GM19099 (cell line): ENCODE results near the gene PPP1R14B.
A peak's percentile ranks its signal among the peaks of the same experiment; 100 is the strongest.

ENCODE experiments used
- POLR2A ChIP-seq: IDR thresholded peaks from 3 replicates; pipeline ENCODE4 v1.6.1; 2011; ENCODE audit warnings: low read depth; ENCODE audit not compliant: insufficient read length; ENCODE audit errors: extremely low read depth

PPP1R14B gene

DNA sequence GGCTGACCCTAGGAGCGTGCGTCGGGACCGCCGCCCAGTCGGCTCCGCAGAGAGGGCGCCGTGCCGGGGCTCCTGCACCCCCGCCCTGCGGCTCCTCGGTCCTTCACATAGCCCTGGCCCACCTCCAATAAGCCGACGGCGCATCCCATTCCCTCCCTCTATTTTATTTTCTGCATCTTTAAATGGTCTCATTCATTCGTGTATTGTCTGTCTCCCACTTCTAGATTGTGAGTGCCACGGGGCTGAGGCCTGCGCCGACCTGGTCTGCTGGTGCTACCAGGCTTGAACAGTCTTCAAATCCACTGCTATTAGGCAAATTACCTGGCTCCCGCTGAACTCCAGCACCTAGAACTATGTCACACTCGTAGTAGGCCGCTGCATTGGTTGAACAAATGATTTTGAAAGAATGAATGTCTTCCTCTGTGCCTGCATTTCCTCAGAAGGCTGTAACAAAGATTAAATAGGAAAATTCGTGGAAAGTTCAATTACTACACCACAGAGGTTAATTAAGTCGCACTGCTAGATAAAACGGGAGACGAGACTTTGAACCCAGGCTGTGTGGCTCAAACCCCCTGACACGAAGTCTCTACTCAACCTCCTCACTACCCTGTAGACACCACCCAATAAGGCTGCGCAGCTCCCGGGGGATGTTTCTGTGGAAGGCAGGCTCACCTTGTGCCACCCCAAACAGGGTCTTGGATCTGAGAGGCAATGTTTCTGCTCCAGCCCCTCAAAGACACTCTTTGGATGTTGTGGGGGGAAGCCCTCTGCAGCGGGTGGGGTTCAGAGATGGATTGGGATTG is 1.2 kb upstream of the PPP1R14B start:
- TF ChIP-seq POLR2A: no peak

DNA sequence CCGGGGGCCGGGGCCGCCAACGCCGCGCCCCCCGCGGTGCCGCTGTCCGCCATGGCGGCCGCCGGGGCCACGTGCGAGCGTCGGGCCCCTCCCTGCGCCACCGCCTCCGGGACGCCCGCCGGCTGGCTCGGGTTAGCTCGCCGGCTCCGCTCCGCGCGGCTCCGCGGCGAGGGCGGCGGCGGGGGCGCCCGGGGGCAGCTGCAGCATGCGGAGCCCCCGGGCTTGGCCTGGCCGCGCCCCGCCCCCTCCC is 197 bp downstream of the PPP1R14B start:
- peak; percentile 4 for TF ChIP-seq POLR2A

GRCh38 chr11:64245797-64246620 is 734 bp downstream of the PPP1R14B start:
- TF ChIP-seq POLR2A: peak; percentile 1

DNA sequence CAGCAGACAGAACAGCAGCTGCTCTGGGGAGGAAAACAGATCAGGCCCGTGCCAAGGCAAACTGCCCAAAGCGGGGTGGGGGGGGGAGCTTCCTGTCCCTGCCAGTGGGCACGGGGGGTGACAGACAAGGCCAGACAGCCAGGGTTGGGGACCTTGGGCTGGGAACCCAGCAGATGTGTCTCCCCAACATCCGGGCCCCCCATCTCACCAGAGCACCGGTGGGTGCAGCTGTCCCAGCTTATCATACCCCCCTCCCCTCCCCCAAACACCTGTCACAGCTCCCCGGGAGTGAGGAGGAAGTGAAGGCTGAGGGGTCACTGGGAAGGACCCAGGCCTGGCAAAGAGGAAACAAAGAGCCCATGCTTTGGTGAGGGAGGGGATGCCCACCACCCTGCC is 1.3 kb downstream of the PPP1R14B start:
- TF ChIP-seq POLR2A: no peak

- TF ChIP-seq POLR2A: peak; percentile 13
Observed at GRCh38 chr11:64244966-64245365, 1.8 kb downstream of the PPP1R14B start.

GRCh38 chr11:64244107-64244506 is 2.6 kb downstream of the PPP1R14B start:
- no peak for TF ChIP-seq POLR2A

DNA sequence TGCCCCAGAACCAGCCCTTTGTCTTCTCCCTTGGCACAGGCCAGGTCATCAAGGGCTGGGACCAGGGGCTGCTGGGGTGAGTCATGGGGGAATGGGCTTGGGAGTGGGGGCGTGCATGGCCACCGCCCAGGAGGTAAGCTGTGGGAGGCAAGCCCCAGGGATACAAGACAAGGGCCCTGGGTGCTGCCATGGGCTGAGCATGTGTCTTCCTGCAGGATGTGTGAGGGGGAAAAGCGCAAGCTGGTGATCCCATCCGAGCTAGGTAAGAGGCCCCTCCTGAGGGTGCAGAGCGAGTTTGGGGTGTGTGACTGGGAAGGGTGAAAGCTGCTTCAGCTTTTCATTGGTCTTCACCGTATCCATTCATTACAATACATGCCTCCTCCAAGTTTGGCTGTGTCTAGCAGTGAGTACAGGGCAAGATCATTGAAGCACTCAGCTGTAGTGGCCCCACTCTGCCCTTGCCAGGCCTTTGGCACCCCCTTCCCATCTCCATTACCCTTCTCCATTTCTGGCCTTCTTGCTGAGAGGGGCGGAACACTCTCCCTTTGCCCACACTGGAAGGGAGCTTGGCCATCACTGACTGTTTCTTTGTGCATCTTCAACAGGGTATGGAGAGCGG is 3.4 kb downstream of the PPP1R14B start:
- no peak for TF ChIP-seq POLR2A

GRCh38 chr11:64241491-64242374 is 5.0 kb downstream of the PPP1R14B start:
- peak; percentile 53 for TF ChIP-seq POLR2A

DNA sequence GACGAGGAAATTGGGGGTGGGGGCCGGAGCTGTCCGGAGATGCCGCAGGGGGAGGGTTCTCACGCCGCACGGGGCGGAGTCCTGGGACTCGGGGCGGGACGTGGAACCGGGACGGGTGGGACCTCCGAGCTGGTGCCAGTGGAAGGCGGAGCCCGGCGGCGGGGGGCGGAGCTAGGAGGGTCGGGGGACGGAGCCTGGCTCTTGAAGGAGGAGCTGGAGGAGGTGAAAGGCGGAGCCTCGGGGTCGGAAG is 5.6 kb downstream of the PPP1R14B start:
- TF ChIP-seq POLR2A: no peak

DNA sequence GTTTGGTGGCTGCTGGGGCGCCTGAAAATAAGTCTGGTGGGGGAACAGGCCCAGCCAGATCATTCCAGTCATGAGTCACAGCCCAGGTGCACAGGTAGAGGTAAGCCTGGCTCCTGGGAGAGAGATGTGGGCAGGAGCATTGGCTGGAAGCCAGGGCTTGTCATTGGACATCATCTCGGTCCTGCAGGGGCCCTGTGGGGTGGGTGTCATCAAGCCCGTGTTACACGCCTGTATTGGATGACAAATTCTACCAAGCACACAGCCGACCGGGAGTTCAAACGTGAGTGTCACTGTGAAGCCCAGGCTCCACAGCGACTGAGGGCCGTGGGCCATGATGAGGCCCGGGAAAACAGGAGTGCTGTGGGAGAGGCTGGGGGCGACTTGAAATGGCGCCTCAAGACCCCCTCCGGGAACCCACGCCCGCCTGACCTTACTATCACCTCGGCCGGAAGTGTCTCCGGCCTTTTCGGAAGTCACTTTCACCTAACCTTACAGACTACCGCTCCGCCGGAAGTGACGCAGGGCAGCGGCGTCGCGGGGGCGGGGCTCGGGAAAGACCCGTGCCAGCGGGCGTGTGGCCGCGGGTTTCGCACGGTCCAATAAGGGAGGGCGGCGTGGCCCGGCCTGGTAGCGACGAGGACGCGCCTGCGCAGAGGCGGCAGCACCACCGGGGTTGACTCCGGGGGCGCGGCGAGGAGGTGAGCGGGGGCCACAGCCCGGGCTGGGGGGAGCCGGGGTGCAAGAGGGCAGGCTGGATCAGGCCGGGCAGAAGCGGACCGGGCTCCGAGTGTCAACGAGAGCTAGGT is 6.1 kb downstream of the PPP1R14B start, which contains the start of gene FKBP2:
Gene FKBP2 (plus strand): TSS at position 661 of the 806 bp plus-strand sequence. CDS start 1,293 bp downstream, outside the sequence.
- peak; percentile 90 for TF ChIP-seq POLR2A

- TF ChIP-seq POLR2A: no peak
Observed at GRCh38 chr11:64239662-64240434, 6.9 kb downstream of the PPP1R14B start.

- TF ChIP-seq POLR2A: no peak
Observed at GRCh38 chr11:64238999-64239398, 7.7 kb downstream of the PPP1R14B start.

DNA sequence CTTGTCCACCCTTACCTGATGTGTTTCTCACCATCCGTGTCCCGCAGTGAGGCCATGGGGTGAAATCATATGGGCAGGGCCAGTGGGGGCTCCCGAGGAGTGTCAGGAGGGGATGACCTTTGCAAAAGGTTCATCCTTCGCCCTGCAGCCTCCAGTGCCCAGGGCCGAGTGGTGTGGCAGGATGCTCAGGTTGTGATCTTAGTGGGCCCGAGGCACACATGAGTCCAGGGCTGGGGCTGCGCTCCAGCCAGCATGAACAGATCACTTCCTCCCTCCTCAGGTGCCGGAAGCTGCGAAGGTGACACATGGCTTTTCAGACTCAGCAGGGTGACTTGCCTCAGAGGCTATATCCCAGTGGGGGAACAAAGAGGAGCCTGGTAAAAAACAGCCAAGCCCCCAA is 8.7 kb downstream of the PPP1R14B start:
- TF ChIP-seq POLR2A: no peak
